H1 (cell line): ENCODE measurements around the gene GPR155. TPM values are rescaled to one million over a fixed set of nuclear protein-coding genes. Genes with fewer than 3 reads are reported as not detected.

Experiments
- CTCF ChIA-PET: fragments of 300-600 bp; sonication (Branson Sonifier 250); formaldehyde crosslinking; loops from one replicate; lab custom pipeline; 2021; ENCODE audit not compliant: partially characterized antibody; lab: Charles Lee
- POLR2A ChIA-PET: fragments of 300-600 bp; sonication (Branson Sonifier 250); formaldehyde crosslinking; loops from one replicate; lab custom pipeline; 2021; ENCODE audit warnings: inconsistent platforms; ENCODE audit not compliant: partially characterized antibody; lab: Charles Lee
- DNase-seq, 2 experiments: peaks; one replicate each; pipeline versions ENCODE4 v3.0.0 to v3.0.0-alpha.2; 2010 to 2022; ENCODE audit warnings: low spot score in 2 of 2, low read depth in 1 of 2, mixed read lengths in 1 of 2
- FAIRE-seq: peaks from 2 replicates; lab custom pipeline; 2011; peaks lifted over from hg19 to GRCh38; lab: Jason Lieb, UNC
- H2AFZ ChIP-seq: 2 replicates; pipeline ENCODE4 v1.8.1; 2012; ENCODE audit warnings: low read length, inconsistent platforms
- H2AK5ac ChIP-seq: 2 replicates; pipeline ENCODE4 v1.6.1; 2013; ENCODE audit warnings: low read depth, low read length
- H2BK120ac ChIP-seq: replicated peaks from 2 replicates; pipeline ENCODE3; 2013; ENCODE audit warnings: low read depth, low read length, inconsistent platforms
- H2BK12ac ChIP-seq: 2 replicates; pipeline ENCODE4 v1.6.1; 2013; ENCODE audit warnings: low read depth, low read length
- H2BK15ac ChIP-seq: 2 replicates; pipeline ENCODE4 v1.6.1; 2013; ENCODE audit warnings: low read length
- H2BK20ac ChIP-seq: 2 replicates; pipeline ENCODE4 v1.6.1; 2013; ENCODE audit warnings: low read length
- H2BK5ac ChIP-seq: 2 replicates; pipeline ENCODE4 v1.6.1; 2013; ENCODE audit warnings: low read depth, low read length
- H3K14ac ChIP-seq: 2 replicates; pipeline ENCODE4 v1.6.1; 2013; ENCODE audit warnings: inconsistent platforms; ENCODE audit not compliant: insufficient read length
- H3K18ac ChIP-seq: 2 replicates; pipeline ENCODE4 v1.6.1; 2013; ENCODE audit warnings: low read length; ENCODE audit errors: extremely low read depth
- H3K23ac ChIP-seq: 2 replicates; pipeline ENCODE4 v1.6.1; 2013; ENCODE audit warnings: inconsistent platforms; ENCODE audit not compliant: insufficient read length
- H3K23me2 ChIP-seq: 2 replicates; pipeline ENCODE4 v1.6.1; 2013; ENCODE audit warnings: low read depth, low read length
- H3K27ac ChIP-seq: 2 replicates; pipeline ENCODE4 v1.6.1; 2011; ENCODE audit warnings: low read depth, low read length, inconsistent platforms
- H3K27me3 ChIP-seq, 4 experiments: replicated peaks in 1 of 4; 1 replicate in 1 of 4; 2 replicates in 3 of 4; pipeline versions ENCODE4 v1.6.1 to v1.8.1; 2011 to 2013; ENCODE audit warnings: low read length in 3 of 4, mild to moderate bottlenecking in 3 of 4, inconsistent platforms in 2 of 4, mixed read lengths in 2 of 4, moderate library complexity in 1 of 4; ENCODE audit not compliant: control insufficient read depth in 3 of 4, insufficient read depth in 3 of 4; ENCODE audit errors: extremely low read depth in 1 of 4
- H3K36me3 ChIP-seq, 4 experiments: 2 replicates each; pipeline versions ENCODE4 v1.6.1 to v1.8.1; 2011 to 2013; ENCODE audit warnings: mild to moderate bottlenecking in 4 of 4, low read length in 3 of 4, moderate library complexity in 2 of 4, control low read depth in 1 of 4, inconsistent platforms in 1 of 4; ENCODE audit not compliant: insufficient read depth in 4 of 4, control insufficient read depth in 2 of 4
- H3K4ac ChIP-seq: replicated peaks from 2 replicates; pipeline ENCODE3; 2013; ENCODE audit warnings: low read length, low read depth, mixed read lengths, inconsistent platforms; ENCODE audit not compliant: insufficient read length
- H3K4me1 ChIP-seq, 4 experiments: replicated peaks in 1 of 4; 1 replicate in 1 of 4; 2 replicates in 3 of 4; pipeline versions ENCODE4 v1.6.1 to v1.8.1; 2011 to 2013; ENCODE audit warnings: low read length in 3 of 4, inconsistent platforms in 2 of 4, mixed read lengths in 1 of 4; ENCODE audit not compliant: insufficient read depth in 4 of 4, control insufficient read depth in 3 of 4
- H3K4me2 ChIP-seq, 2 experiments: 2 replicates each; pipeline versions ENCODE4 v1.6.1 to v1.8.1; 2011 to 2013; ENCODE audit warnings: low read depth in 2 of 2, low read length in 2 of 2, control low read depth in 1 of 2, inconsistent platforms in 1 of 2, mild to moderate bottlenecking in 1 of 2; ENCODE audit not compliant: insufficient read depth in 1 of 2
- H3K4me3 ChIP-seq, 4 experiments: fragments of 200-600, 300-600 bp in 1 of 4; sonication (generic), shearing (Covaris generic), sonication (Bioruptor Twin) in 1 of 4; 2 replicates each; pipeline versions ENCODE4 v1.5.1 to v1.8.1; 2011 to 2016; ENCODE audit warnings: low read length in 4 of 4, low read depth in 3 of 4, control low read depth in 2 of 4, inconsistent platforms in 2 of 4, mild to moderate bottlenecking in 2 of 4, mixed read lengths in 1 of 4, moderate library complexity in 1 of 4; ENCODE audit not compliant: insufficient read depth in 2 of 4; ENCODE audit errors: extremely low read depth in 1 of 4
- H3K56ac ChIP-seq: replicated peaks from 2 replicates; pipeline ENCODE3; 2013; ENCODE audit warnings: low read depth, mild to moderate bottlenecking, mixed read lengths, low read length, inconsistent platforms; ENCODE audit not compliant: insufficient read length
- H3K79me1 ChIP-seq: 2 replicates; pipeline ENCODE4 v1.6.1; 2013; ENCODE audit warnings: low read depth, low read length, control low read depth
- H3K79me2 ChIP-seq, 2 experiments: 2 replicates each; pipeline versions ENCODE4 v1.6.1 to v1.8.1; 2012 to 2013; ENCODE audit warnings: low read length in 2 of 2, mild to moderate bottlenecking in 2 of 2, inconsistent platforms in 1 of 2; ENCODE audit not compliant: insufficient read depth in 2 of 2, control insufficient read depth in 1 of 2
- H3K9ac ChIP-seq, 4 experiments: replicated peaks in 1 of 4; 1 replicate in 1 of 4; 2 replicates in 3 of 4; pipeline versions ENCODE4 v1.6.1 to v1.8.1; 2011 to 2013; ENCODE audit warnings: low read depth in 3 of 4, low read length in 3 of 4, control low read depth in 2 of 4, mild to moderate bottlenecking in 2 of 4, moderate library complexity in 2 of 4, inconsistent platforms in 1 of 4; ENCODE audit errors: extremely low read depth in 1 of 4
- H3K9me3 ChIP-seq, 2 experiments: 2 replicates each; pipeline versions ENCODE4 v1.6.1 to v1.8.1; 2012 to 2013; ENCODE audit warnings: mild to moderate bottlenecking in 2 of 2, moderate library complexity in 2 of 2, control low read depth in 1 of 2, inconsistent platforms in 1 of 2, low read depth in 1 of 2, low read length in 1 of 2, mixed read lengths in 1 of 2; ENCODE audit not compliant: insufficient read depth in 2 of 2
- H4K20me1 ChIP-seq, 2 experiments: replicated peaks in 1 of 2; 2 replicates each; pipeline versions ENCODE3 to v1.8.1; 2011 to 2013; ENCODE audit warnings: inconsistent platforms in 2 of 2, low read length in 2 of 2, mild to moderate bottlenecking in 1 of 2; ENCODE audit not compliant: insufficient read depth in 2 of 2, control insufficient read depth in 1 of 2
- H4K5ac ChIP-seq: 2 replicates; pipeline ENCODE4 v1.6.1; 2013; ENCODE audit warnings: low read length, low read depth, mixed read lengths, inconsistent platforms; ENCODE audit not compliant: insufficient read length
- H4K8ac ChIP-seq: 2 replicates; pipeline ENCODE4 v1.8.0; 2013; ENCODE audit warnings: mild to moderate bottlenecking, moderate library complexity, low read length, inconsistent platforms; ENCODE audit not compliant: insufficient read depth; ENCODE audit errors: extremely low read depth
- H4K91ac ChIP-seq: replicated peaks from 2 replicates; pipeline ENCODE3; 2013; ENCODE audit warnings: low read length, mixed read lengths, inconsistent platforms; ENCODE audit not compliant: insufficient read length
- CBX5 ChIP-seq: fragments of 300-800, 300-1000 bp; sonication (generic); IDR thresholded peaks from 2 replicates; pipeline ENCODE4 v1.7.1; 2016; ENCODE audit warnings: antibody characterized with exemption, low read length, low read depth
- CTBP2 ChIP-seq: IDR thresholded peaks from 2 replicates; pipeline ENCODE4 v1.7.0; 2011; ENCODE audit warnings: borderline replicate concordance, mild to moderate bottlenecking, moderate library complexity, mixed read lengths, low read length; ENCODE audit not compliant: insufficient read depth, insufficient read length
- EZH2 ChIP-seq: fragments of 200-600 bp; sonication (generic); IDR thresholded peaks from 2 replicates; pipeline ENCODE4 v1.7.1; 2012; ENCODE audit warnings: low read depth, mild to moderate bottlenecking, moderate library complexity, low read length, inconsistent platforms; ENCODE audit not compliant: severe bottlenecking
- HDAC6 ChIP-seq: IDR thresholded peaks from one replicate; pipeline ENCODE4 v1.7.1; 2012; ENCODE audit warnings: low read depth, mild to moderate bottlenecking, inconsistent platforms, low read length, moderate library complexity
- KDM1A ChIP-seq: fragments of 200-600, 300-600 bp; sonication (generic); IDR thresholded peaks from 2 replicates; pipeline ENCODE4 v1.7.1; 2016; ENCODE audit warnings: mild to moderate bottlenecking, low read length, borderline replicate concordance
- RNF2 ChIP-seq: fragments of 200-900, 300-1000 bp; sonication (generic); IDR thresholded peaks from 2 replicates; pipeline ENCODE4 v1.7.1; 2016; ENCODE audit warnings: borderline replicate concordance, low read depth, mild to moderate bottlenecking, antibody characterized with exemption, low read length; ENCODE audit not compliant: poor library complexity, severe bottlenecking; ENCODE audit errors: missing control alignments
- SIN3A ChIP-seq, 2 experiments: IDR thresholded peaks in 1 of 2; conservative IDR thresholded peaks in 1 of 2; 2 replicates each; pipeline ENCODE4 v1.6.1; 2011 to 2012; ENCODE audit warnings: low read length in 2 of 2, improper control_type of control experiment in 1 of 2, low read depth in 1 of 2, mild to moderate bottlenecking in 1 of 2
- TAF1 ChIP-seq: IDR thresholded peaks from 2 replicates; pipeline ENCODE4 v1.6.1; 2011; ENCODE audit warnings: mild to moderate bottlenecking, low read depth, low read length
- TBP ChIP-seq: IDR thresholded peaks from 2 replicates; pipeline ENCODE4 v1.6.1; 2011; ENCODE audit warnings: low read depth, low read length, improper control_type of control experiment
- TCF12 ChIP-seq: IDR thresholded peaks from 2 replicates; pipeline ENCODE4 v1.6.1; 2011; ENCODE audit warnings: low read depth, mild to moderate bottlenecking, low read length
- TEAD4 ChIP-seq: IDR thresholded peaks from 2 replicates; pipeline ENCODE4 v1.6.1; 2012; ENCODE audit warnings: low read depth, low read length, inconsistent platforms, mixed read lengths
- USF2 ChIP-seq: IDR thresholded peaks from 2 replicates; pipeline ENCODE4 v1.6.1; 2011; ENCODE audit warnings: low read length, improper control_type of control experiment
- YY1 ChIP-seq: IDR thresholded peaks from 2 replicates; pipeline ENCODE4 v1.6.1; 2011; ENCODE audit warnings: low read depth, mild to moderate bottlenecking, low read length
- WGBS, 2 experiments: shearing (Covaris generic) in 1 of 2; methylation state at CpG; one replicate each; pipeline versions ENCODE4 v1.1.6 to v1.1.7; 2013 to 2015; ENCODE audit warnings: low lambda C conversion rate in 2 of 2, mixed read lengths in 2 of 2, inconsistent platforms in 1 of 2, low coverage in 1 of 2, missing lambda C conversion rate in 1 of 2; ENCODE audit not compliant: insufficient replicate concordance in 2 of 2, insufficient coverage in 1 of 2, insufficient read length in 1 of 2; ENCODE audit errors: extremely low coverage in 1 of 2, missing lambda C conversion rate in 1 of 2; 5-methylcytosine and 5-hydroxymethylcytosine counted together
- polyA plus RNA-seq, 7 experiments: library from polyadenylated mRNA; depleted of rRNA in 3 of 7; stranded (reverse) in 5 of 7; unstranded in 2 of 7; fragments of >200 nt in 5 of 7; fragments of 200-250 nt in 2 of 7; gene quantifications; 1 replicate in 5 of 7; 2 replicates in 1 of 7; 4 replicates in 1 of 7; pipeline versions ENCODE4 v1.2.1 to v1.2.3, GENCODE V29; 2011 to 2013; ENCODE audit warnings: missing spikeins in 2 of 7, mixed read lengths in 2 of 7
- total RNA-seq: library from RNA; stranded (reverse); fragmentation: NEBNext Ultra II Directional; extraction: Animal tissue kit (Norgen Biotek cat#: 25700); gene quantifications from 2 replicates; pipeline ENCODE4 v1.2.1, GENCODE V29; 2021

GPR155 gene
- total and polyA plus RNA-seq, 2 of the 8 experiments (the other 6 are each of a cell fraction or from before 2014, with no cell fraction given), result 0.26 to 2.1 TPM

- Histone ChIP-seq H3K79me2 (no peaks in the 10 kb centered on the region), H3K9me3 (no peaks in the 10 kb centered on the region), H2BK15ac (no peak overlapping the region), H3K4me2 (no peak overlapping the region), H4K91ac (no peak overlapping the region), H2BK120ac (no peak overlapping the region), H2BK20ac (no peak overlapping the region), H3K4ac (no peak overlapping the region), H3K36me3 (peaks cover 2 to 24% (median 6%) of the 10 kb centered on the region in 4 experiments; a peak in 5 of 8 replicates), H3K4me1 (no peaks in the 10 kb centered on the region), H2BK5ac (no peak overlapping the region), H3K9ac (no peak overlapping the region), H3K23me2 (no peaks in the 10 kb centered on the region), H3K23ac (no peak overlapping the region), H3K27me3 (no peaks in the 10 kb centered on the region), H3K79me1 (no peaks in the 10 kb centered on the region), H2AK5ac (no peak overlapping the region), H3K56ac (no peak overlapping the region), H3K18ac (no peak overlapping the region), H2AFZ (no peak overlapping the region), H4K20me1 (no peaks in the 10 kb centered on the region), H3K4me3 (no peak overlapping the region), H2BK12ac (no peak overlapping the region), H3K27ac (no peak overlapping the region), H4K8ac (no peak overlapping the region), H4K5ac (no peak overlapping the region), H3K14ac (no peak overlapping the region)
- no peak for DNase-seq
- POLR2A ChIA-PET, result no interaction called here
- FAIRE-seq, result no peak
- CTCF ChIA-PET, result interaction anchor here (0.6 kb wide), 1 partner anchor 238 kb away, joined by 3 read pairs; no protein-coding TSS in a partner anchor
- WGBS, 2 experiments, result 80% methylated on average over 1 of the region's 1 CpG; no CpG with 5 or more reads in 1 of the 2 experiments
- TF ChIP-seq TBP (no peak), EZH2 (no peak), KDM1A (no peak), TCF12 (no peak), HDAC6 (no peak), CBX5 (no peak), CTBP2 (no peak), USF2 (no peak), TEAD4 (no peak), RNF2 (no peak), SIN3A (conservative IDR thresholded peaks at IDR 0.05 in 1 of 2, IDR thresholded peaks at IDR 0.05 in 1 of 2; ENCODE audit: low read depth in 1 of 2, low read length in 2 of 2) (no peak), TAF1 (no peak), YY1 (no peak)
Observed at GRCh38 chr2:174383796-174384195, 103.0 kb downstream of the GPR155 start.
